Colonic mucosa (tissue), 4 donors: ENCODE measurements around the gene CDH1. TPM values are rescaled to one million over a fixed set of nuclear protein-coding genes. Genes with fewer than 3 reads are reported as not detected.

Experiments used
- DNase-seq: peaks from one replicate; pipeline ENCODE4 v3.0.0-alpha.2; 2020
- H3K27ac ChIP-seq: fragments of 200-600 bp; one replicate; pipeline ENCODE4 v1.8.0; 2021
- H3K27me3 ChIP-seq: fragments of 200-600 bp; one replicate; pipeline ENCODE4 v1.8.0; 2021
- H3K36me3 ChIP-seq: fragments of 200-600 bp; one replicate; pipeline ENCODE4 v1.8.0; 2021
- H3K4me1 ChIP-seq: fragments of 200-600 bp; one replicate; pipeline ENCODE4 v1.8.0; 2021; ENCODE audit warnings: mild to moderate bottlenecking
- H3K4me3 ChIP-seq: fragments of 200-600 bp; one replicate; pipeline ENCODE4 v1.8.0; 2021
- H3K9ac ChIP-seq, 2 donors: one replicate each; pipeline ENCODE4 v1.7.0; 2013; ENCODE audit warnings: control low read depth in 2 of 2, low read depth in 2 of 2, low read length in 2 of 2
- H3K9me3 ChIP-seq: fragments of 200-600 bp; one replicate; pipeline ENCODE4 v1.8.0; 2021
- CTCF ChIP-seq: fragments of 200-600 bp; IDR thresholded peaks from one replicate; pipeline ENCODE4 v1.8.0; 2022; ENCODE audit warnings: antibody characterized with exemption, mild to moderate bottlenecking
- intact Hi-C: fragments of 100-400 bp; cut with DNase I; formaldehyde crosslinking; loops from one replicate; pipeline ENCODE4 v1.14.1; 2022
- total RNA-seq, 2 donors: library from RNA; stranded (reverse); fragmentation: NEBNext Ultra II Directional in 1 of 2; extraction: Animal tissue kit (Norgen Biotek cat#: 25700) in 1 of 2; gene quantifications; one replicate each; pipeline ENCODE4 v1.2.1, GENCODE V29; 2021
- donor health status: healthy.
- donor health status: DM: no; HTN: no; CAD: no.
- donor health status: DM: no; HTN: no; CAD: no.

Gene CDH1
- total RNA-seq, 2 donors from 2014 or later = 494 to 519 TPM

- no peaks in the 10 kb centered on the region for H3K9me3 ChIP-seq
- no peaks in the 10 kb centered on the region for H3K36me3 ChIP-seq
- H3K27ac ChIP-seq = no peak overlapping the region
- H3K4me1 ChIP-seq = no peaks in the 10 kb centered on the region
- DNase-seq = no peak
- H3K4me3 ChIP-seq = peak overlapping the region; percentile 62
- peak overlapping the region in 1 of 2 donors; percentile 63 for H3K9ac ChIP-seq
- TF ChIP-seq CTCF = no peak
- intact Hi-C loops = no loop called here
- peaks cover 9% of the 10 kb centered on the region for H3K27me3 ChIP-seq
Observed at GRCh38 chr16:68736561-68736960, 531 bp upstream of the CDH1 start.

- H3K9me3 ChIP-seq = no peaks in the 10 kb centered on the region
- DNase-seq = peak; percentile 89
- intact Hi-C loops = no loop called here
- peak overlapping the region; percentile 91 for H3K9ac ChIP-seq
- peaks cover 9% of the 10 kb centered on the region for H3K27me3 ChIP-seq
- peak overlapping the region; percentile 62 for H3K4me3 ChIP-seq
- no peaks in the 10 kb centered on the region for H3K4me1 ChIP-seq
- no peaks in the 10 kb centered on the region for H3K36me3 ChIP-seq
- H3K27ac ChIP-seq = peak overlapping the region; percentile 82
- peak; percentile 36 for TF ChIP-seq CTCF
Observed at GRCh38 chr16:68737730-68738629, 888 bp downstream of the CDH1 start.

GRCh38 chr16:68739964-68740627, 3.0 kb downstream of the CDH1 start:
- no peak for TF ChIP-seq CTCF
- Histone ChIP-seq H3K27me3 (peaks cover 9% of the 10 kb centered on the region), H3K4me3 (no peak overlapping the region), H3K27ac (peak overlapping the region; percentile 42), H3K9me3 (no peaks in the 10 kb centered on the region), H3K4me1 (no peaks in the 10 kb centered on the region), H3K9ac (peak overlapping the region in 1 of 2 donors; percentile 32), H3K36me3 (no peaks in the 10 kb centered on the region)
- intact Hi-C loops = loop anchor here (10.0 kb wide), 1 partner anchor 55 kb away; no protein-coding TSS in a partner anchor
- DNase-seq = no peak

- Histone ChIP-seq H3K27me3 (peaks cover 9% of the 10 kb centered on the region), H3K9me3 (no peaks in the 10 kb centered on the region), H3K4me3 (no peak overlapping the region), H3K9ac (peak overlapping the region in 1 of 2 donors; percentile 77), H3K36me3 (no peaks in the 10 kb centered on the region), H3K27ac (peak overlapping the region; percentile 89), H3K4me1 (peaks cover 2% of the 10 kb centered on the region)
- intact Hi-C loops = loop anchor here (10.0 kb wide), 1 partner anchor 54 kb away; no protein-coding TSS in a partner anchor
- no peak for TF ChIP-seq CTCF
- DNase-seq = no peak
Observed at GRCh38 chr16:68740628-68741346, 3.7 kb downstream of the CDH1 start.

- intact Hi-C loops = loop anchor here (10.0 kb wide), 1 partner anchor 51 kb away; no protein-coding TSS in a partner anchor
- Histone ChIP-seq H3K9me3 (no peaks in the 10 kb centered on the region), H3K4me1 (peaks cover 7% of the 10 kb centered on the region), H3K27ac (peak overlapping the region; percentile 89), H3K9ac (peak overlapping the region in 1 of 2 donors; percentile 70), H3K27me3 (no peaks in the 10 kb centered on the region), H3K36me3 (no peaks in the 10 kb centered on the region), H3K4me3 (no peak overlapping the region)
- no peak for DNase-seq
- TF ChIP-seq CTCF = no peak
Observed at GRCh38 chr16:68743664-68744063, 6.6 kb downstream of the CDH1 start.
